Stimulated activated CD4-positive, alpha-beta T cell treated with anti-CD3 and anti-CD28 coated beads, Interleukin-12 subunit alpha, Interleukin-12 subunit beta, amount 100 ng/mL, for 24 hours (primary cell): Measurements from ENCODE around the gene PDS5B.
"Not testable (repeated sequence)": the region's sequence is repeated elsewhere in the genome, so short reads cannot be mapped to it uniquely, and the experiment has no call there.

Source experiments
- DNase-seq, 2 experiments: peaks; one replicate each; pipeline ENCODE4 v3.0.0-alpha.2; 2020; ENCODE audit warnings: low read depth in 2 of 2

PDS5B gene

DNA sequence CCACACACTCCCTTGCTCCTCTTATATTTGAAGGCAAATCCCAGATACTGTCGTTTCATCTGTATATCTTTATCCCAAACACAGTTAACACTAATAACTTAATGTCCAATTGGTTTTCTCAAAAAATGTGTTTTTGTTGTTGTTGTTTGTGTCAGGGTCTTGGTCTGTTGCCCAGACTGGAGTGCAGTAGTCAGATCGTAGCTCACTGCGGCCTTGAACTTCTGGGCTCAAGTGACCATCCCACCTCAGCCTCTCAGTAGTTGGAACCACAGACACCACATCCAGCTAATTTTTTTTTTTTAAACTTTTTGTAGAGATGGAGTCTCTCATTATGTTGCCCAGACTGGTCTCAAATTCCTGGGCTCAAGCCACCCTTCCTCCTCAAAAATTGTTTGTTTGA lies 137.7 kb downstream of the PDS5B start:
- no peak for DNase-seq

DNA sequence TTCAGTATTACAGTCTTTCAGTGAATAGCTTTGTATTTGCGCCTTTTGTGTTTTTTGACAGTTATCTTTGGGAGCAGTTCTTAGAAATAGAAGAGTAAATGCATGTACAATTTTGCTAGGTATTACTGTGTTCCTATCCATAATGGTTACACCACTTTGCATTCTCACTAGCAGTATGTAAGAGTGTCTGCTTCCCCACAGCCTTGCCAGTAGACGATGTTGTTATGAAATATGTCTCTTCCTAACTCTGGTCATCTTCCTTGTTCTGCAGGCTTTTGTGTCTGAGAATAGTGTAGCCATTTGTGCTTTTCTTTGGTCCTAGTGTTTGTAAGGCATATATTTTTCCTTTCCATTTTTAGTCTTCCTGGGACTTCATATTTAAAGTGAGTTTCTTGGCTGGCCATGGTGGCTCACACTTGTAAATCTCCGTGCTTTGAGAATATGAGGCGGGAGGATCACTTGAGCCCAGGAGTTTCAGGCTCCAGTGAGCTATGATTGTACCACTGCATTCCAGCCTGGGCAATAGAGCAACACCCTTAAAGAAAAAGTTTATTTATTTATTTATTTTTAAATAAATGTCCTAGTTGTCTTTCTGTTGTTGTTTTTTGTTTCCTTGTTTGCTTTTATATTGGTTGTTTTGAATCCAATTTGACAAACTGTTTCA lies 140.3 kb downstream of the PDS5B start:
- DNase-seq, result no peak

DNA sequence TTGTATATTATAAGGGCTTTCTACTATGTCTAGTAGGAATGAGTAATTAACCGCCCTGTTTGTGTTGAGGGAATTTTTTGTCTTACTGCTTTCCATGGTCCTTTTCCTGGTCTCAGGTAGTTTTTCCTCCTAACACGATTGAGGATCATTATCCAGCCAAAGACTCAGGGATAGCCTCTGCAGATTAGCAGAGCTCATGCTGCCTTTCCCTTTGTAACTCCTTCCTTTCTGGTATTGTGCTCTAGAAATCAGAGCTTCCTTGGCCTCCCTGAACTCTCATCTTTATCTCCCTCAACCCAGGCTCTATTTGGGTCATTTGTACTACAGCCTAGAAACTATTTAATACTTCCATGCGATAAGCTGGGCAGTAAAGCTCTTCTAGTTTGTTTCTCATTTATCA lies 142.1 kb downstream of the PDS5B start:
- no peak for DNase-seq

DNA sequence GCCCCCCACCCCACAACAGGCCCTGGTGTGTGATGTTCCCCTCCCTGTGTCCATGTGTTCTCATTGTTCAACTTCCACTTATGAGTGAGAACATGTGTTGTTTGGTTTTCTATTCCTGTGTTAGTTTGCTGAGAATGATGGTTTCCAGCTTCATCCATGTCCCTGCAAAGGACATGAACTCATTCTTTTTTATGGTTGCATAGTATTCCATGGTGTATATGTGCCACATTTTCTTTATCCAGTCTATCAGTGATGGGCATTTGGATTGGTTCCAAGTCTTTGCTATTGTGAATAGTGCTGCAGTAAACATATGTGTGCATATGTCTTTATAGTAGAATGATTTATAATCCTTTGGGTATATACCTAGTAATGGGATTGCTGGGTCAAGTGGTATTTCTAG lies 142.8 kb downstream of the PDS5B start:
- not testable (repeated sequence) for DNase-seq

DNA sequence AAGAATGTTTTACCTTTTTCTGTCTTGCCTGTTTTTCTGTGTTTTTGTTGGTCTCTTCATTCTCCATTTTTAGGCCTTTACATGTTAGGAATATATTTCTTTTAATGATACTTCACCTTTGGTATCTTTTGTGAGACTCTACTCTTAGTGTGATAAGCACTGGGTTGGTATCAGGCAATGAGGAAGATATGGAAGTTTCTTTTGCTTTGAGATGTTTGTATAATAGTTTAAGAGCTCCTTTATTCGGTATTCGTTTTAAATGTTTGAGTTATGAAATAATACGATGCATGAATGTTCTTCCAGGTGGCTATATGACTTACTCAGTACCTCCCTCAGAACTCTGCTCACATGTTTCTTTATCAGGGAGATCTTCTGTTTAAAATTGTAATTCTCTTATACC lies 144.8 kb downstream of the PDS5B start:
- DNase-seq, result no peak

DNA sequence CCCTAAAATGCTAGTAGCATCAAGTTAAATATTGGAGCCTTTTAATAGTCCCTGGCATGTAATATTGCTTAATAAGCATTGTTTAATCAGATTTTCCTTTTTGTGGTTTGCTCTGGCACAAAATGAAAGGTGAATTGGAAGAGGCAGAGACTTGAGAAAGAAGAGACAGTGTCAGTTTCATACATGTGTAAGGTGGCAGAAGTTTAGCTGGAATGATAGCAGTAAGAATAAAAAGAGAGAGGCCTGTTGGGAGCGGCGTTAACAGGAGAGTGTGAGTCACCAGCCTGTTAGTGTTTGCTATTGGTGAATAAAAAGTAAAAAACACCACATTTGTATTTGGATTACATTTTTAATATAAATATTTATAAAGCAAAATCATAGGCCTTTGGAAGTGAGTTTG lies 145.3 kb downstream of the PDS5B start:
- DNase-seq, result peak in 1 of 2 experiments; percentile 5

DNA sequence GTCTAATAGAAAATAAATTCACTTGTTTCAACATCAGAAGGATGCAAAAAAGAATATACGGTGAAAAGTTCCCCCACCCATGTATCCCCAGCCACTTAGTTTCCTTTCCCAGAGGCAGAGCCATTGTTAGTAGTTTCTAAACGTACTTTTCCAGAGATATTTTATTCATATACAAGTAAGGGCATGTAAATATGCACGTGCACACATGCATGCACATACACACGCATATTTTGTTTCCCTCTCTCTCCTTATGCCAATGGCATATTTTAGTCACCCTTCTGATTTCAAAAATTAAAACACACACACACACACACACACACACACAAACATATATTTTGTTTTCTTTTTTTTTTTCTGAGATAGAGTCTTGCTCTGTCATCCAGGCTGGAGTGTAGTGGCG lies 147.4 kb downstream of the PDS5B start:
- no peak for DNase-seq

DNA sequence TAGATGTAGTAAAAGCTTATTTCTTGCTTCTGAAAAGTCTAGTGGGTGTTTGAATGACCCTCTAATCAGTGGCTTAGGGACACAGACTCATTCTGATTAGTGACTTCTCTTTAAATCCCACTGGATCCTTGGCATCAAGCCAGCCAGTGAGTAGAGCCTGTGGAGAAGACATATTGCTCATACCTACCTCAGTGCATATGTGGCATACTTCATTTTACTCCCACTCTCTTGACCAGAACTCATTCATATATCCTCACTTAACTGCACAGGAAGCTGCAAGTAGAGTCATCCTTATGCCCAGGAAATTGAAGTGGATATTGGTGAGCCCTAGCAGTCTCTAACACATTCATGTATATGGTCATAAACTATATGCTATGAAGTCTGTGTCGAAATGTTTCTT lies 148.3 kb downstream of the PDS5B start:
- no peak for DNase-seq

DNA sequence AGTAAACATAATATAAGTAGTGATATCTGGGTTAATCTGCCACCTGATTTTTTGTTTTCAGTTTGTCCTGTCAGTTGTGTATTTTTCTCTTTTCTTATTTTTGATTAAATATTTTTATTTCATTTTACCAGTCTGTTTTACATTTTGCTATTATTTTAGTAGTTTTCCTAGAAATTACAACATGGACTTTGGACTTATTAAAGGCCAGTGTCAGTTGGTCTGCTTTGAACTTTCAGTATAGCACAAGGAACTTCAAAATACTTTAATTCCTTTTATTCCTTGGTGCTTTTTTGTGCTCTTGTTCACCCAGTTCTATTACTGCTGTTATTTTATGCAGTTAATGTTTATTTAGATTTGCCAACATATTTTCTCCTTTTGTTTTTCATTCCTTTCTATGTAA lies 149.6 kb downstream of the PDS5B start:
- no peak for DNase-seq

DNA sequence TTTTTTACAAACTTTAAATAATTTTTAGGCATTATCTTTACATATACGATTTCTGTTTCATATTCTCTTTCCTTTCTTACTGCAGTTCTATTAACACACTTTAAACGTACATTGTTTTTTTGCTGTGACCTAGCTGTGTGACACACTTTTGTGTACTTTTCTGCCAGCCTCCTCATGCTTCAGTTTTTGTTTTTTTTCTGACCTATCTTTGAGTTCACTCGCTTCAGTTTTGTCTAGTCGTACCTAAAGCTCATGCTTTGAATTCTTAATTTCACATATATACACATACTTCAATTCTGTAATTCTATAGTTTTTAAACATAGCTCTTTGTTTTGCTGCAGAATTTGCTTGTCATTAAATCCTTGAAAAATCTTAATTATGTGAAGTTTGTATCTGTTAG lies 150.4 kb downstream of the PDS5B start:
- no peak for DNase-seq

DNA sequence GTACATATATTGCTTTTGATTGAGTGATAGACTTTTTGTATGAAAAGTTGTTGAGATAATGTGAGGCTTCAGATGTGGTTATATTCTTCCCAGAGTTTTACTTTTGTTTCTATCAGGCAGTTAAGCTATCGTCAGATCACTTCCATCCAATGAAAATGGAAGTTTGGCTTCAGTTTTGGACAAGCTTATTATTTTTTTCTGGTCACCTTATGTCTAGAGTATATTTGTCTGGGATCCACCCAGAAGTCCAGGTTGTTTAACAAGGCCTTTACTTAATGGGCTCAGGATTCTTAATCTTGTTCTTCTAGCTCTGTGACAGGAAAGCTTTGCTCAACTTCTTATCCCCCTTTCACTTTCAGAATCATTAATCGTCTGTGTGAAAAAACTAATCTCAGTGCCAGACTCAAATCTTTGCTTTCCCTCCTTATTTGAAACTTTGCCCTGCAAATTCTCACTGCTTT lies 150.9 kb downstream of the PDS5B start:
- DNase-seq, result no peak

DNA sequence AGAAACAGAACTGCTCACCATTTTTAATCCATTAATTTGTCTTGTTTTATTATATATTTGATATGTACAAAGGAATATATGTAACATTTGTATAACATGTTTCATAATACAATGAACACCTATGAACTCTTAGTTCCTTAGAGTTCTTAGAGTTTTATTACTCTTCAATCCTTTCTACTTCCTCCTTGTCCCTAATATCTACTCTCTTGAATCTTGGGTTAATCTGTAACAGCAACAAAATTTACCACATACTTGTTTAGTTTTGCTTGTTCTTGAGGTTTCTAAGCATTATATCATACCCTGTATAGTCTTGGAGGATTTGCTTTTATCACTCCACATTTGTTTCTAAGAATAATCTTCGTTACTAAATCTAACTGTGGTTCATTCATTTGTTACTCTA lies 151.4 kb downstream of the PDS5B start:
- DNase-seq, result no peak

DNA sequence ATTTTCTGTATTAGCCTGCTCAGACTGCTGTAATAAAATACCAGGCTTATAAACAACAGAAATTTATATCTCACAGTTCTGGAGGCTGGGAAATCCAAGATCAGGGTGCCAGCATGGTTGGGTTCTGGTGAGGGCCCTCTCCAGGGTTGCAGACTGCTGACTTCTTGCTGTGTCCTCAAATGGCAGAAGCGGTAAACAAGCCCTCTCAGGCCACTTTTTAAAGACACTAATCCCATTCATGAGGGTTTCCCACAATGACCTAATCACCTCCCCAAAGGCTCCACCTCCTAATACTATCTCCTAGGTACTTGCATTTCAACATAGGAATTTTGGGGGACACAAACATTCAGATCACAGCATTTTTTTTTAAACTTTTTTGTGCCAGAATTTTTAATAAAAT lies 159.3 kb downstream of the PDS5B start:
- DNase-seq, result no peak

DNA sequence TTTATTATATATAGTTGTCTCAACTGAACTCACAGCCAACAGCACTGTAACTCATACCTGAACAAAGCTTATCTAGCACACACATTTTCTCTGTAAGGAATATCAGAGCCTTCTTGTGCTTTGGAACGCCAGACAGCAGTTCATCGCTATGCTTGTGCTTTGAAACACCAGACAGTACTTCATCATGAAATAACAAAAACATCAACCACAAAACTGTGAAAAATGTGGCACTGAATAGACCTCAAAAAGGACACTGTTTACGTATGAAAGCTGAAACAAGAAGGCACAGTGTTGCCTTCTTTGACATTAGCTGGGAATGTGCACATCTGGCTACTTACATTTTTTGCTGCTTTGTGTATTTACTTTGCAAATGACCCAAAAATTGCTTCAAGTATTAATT lies 160.2 kb downstream of the PDS5B start:
- DNase-seq, result no peak

DNA sequence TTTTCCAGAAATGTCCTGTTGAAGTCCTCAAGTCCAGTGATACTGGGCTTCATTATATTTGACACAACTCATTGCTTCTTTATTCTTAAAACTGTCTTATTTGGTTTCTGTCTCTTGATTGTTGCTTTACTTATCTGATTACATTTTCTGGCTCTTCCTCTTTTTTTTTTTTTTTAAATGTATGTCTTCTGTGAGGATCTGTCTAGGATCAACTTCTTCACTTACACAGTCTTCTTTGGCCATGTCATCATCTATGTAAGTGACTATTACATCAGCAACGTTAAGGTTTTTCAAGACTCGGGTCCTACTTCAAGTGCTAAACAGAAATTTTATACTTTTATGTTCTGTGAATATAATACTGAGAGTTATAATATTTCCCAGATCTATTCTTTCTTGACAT lies 162.1 kb downstream of the PDS5B start:
- no peak for DNase-seq

DNA sequence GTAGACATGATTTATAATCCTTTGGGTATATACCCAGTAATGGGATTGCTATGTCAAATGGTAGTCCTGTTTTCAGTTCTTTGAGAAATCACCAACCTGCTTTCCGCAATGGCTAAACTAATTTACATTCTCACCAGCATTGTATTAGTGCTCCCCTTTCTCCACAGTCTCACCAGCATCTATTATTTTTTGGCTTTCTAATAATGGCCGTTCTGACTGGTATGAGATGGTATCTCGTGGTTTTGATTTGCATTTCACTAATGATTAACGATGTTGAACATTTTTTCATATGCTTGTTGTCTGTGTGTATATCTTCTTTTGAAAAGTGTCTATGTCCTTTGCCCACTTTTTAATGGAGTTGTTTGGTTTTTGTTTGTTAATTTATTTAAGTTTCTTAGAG lies 165.1 kb downstream of the PDS5B start:
- DNase-seq, result no peak

DNA sequence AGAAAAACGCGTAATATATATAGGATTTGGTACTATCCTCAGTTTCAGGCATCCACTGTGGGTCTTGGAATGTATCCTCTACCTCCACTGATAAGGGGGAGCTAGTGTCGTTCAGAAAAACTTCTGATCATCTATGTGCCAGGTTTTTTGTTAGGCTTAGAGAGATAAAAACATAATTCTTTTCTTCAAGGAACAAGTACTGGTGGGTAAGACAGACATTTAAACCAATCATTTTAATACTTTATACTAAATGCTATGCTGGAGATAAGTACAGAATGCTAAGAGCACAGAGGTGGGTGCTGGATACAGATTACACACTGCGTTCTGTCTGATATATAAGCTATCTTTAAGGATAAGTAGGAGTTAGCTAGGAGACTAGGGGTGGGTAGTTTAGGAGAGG lies 166.1 kb downstream of the PDS5B start:
- no peak for DNase-seq

DNA sequence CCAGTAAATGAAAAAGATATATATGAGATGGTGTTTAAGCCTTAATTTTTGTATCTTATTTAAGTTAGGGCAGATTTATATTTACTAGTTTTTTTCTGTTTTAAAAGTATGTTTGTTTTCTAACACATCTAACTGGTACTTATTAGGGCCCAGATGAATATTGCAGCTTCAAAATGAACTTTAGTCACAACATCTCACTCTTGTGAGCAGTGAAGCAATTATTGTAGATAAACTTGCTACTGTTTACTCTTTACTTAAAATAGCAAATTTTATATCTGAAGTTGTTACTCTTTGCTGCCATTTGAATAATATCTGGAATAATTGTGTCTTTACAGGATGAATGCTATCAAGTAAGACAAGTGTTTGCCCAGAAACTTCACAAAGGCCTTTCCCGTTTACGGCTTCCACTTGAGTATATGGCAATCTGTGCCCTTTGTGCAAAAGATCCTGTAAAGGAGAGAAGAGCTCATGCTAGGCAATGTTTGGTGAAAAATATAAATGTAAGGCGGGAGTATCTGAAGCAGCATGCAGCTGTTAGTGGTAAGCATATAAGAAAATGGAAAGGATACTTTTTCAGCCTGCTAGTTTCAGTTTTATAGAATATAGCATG lies 166.8 kb downstream of the PDS5B start:
- no peak for DNase-seq

DNA sequence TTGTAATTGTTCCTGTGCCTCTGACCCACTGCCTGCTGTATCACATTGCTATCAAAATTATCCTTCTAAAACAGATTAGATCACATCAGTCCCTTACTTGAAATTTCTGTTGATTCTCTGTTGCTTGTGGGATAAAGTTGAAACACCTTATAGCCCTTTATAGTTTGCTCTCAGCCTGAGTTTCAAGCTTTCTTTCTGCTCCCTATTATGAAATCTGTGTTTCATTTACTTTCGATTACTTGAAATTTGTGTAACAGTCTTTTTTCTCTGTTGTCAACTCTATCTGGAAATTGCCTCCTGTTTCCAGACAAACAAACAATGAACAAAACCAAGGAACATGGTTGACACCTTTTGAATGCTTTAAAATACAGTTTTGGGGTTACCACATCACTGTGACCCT lies 167.9 kb downstream of the PDS5B start:
- DNase-seq, result no peak

DNA sequence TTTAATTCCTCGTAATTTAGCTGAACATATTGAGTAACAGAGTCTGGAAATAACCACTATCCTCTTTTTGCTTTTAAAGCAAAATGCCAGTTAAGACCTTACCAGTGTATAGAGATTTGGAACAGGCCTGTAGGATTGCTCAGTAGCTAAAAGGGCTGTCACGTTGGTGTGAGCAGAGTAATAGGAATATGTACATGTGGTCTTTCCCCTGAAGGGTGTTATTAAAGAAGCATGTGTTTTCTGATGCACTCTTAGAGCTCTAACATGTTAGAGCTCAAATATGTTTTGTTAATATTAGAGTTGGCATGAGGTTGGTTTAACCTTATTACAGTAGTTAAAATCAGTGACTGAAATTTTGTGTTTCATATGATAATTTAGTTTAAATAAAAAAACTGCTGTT lies 172.9 kb downstream of the PDS5B start:
- no peak for DNase-seq

DNA sequence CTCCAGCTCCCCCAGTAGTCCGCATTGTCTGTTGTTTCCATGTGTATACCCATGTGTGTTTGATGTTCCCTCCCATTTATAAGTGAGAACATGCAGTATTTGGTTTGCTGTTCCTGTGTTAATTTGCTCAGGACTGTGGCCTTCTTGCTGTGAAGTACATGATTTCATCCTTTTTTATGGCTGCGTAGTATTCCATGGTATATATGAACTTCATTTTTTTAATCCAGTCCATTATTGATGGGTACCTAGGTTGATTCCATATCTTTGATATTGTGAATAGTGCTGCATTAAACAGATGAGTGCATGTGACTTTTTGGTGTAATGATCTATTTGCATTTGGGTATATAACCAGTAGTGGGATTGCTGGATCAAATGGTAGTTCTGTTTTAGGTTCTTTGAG lies 175.2 kb downstream of the PDS5B start:
- DNase-seq, result no peak

DNA sequence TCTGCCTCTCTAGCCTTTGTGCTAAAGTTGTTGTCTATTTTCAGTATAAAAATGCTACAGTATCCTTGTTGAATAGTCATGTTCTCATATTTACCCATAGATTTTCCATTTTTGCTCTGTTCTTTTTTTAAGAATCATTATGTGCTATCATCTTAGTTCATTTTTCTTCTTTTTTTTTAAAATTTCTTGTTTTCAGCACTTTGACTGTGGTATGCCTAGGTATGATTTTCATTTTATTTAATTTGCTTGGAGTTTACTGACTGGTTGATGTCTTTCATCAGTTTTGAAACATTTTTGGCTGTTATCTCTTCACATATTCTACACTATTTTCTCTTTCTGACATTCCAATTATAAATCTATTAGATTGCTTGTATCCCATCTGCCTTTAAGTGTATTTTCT lies 192.9 kb downstream of the PDS5B start:
- DNase-seq, result no peak

DNA sequence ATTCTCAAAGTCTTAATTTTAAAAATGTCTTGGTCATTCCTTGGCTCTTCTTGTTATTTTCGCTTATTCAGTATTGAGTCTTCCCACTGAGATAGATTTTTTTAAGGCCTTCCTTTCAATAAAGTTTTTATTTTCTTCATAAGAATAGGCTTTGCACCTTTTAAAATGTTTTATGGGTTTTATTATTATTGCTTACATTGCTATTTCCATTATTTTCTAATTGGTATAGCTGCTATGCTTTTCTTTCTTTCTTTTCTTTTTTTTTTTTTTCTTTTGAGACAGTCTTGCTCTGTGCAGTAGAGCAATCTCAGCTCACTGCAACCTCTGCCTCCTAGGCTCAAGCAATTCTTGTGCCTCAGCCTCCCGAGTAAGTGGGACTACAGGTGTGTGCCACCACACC lies 195.7 kb downstream of the PDS5B start:
- DNase-seq, result no peak

DNA sequence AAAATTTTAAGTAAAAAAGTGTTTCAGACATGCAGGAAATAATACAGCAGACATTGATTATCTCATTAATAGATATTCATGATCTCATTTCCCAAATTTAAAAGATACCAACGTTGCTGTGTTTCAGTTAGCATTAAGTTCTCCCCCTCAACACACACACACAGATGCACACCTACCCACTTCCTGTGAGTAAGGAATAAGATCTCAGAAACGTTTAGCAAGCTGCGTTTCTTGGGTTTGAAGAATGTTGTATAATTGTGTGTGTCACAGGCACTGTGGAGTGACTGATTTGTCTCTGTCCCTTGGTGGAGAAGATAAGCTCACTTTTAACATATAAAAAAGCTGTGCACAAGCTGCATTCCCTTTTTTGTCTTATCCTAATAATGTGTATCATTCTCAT lies 196.8 kb downstream of the PDS5B start:
- DNase-seq, result no peak
